SU-DHL-6 (cell line): ENCODE measurements around the gene PTPRCAP.
A peak's percentile ranks its signal among the peaks of the same experiment; 100 is the strongest.

Source experiments
- H2AFZ ChIP-seq: fragments of 200-600 bp; sonication (generic); 2 replicates; pipeline ENCODE4 v1.6.1; 2014; ENCODE audit warnings: low read depth, mild to moderate bottlenecking, moderate library complexity, mixed read lengths, antibody characterized with exemption, low read length; ENCODE audit not compliant: severe bottlenecking
- H3F3A ChIP-seq: fragments of 200-600 bp; shearing (Covaris generic); 2 replicates; pipeline ENCODE4 v1.6.0; 2016; ENCODE audit warnings: antibody characterized with exemption, mild to moderate bottlenecking; ENCODE audit not compliant: insufficient read depth
- H3K27ac ChIP-seq: fragments of 200-600 bp; sonication (generic); 2 replicates; pipeline ENCODE4 v1.5.1; 2016; ENCODE audit warnings: low read depth, mild to moderate bottlenecking, low read length, moderate library complexity, mixed read lengths
- H3K27me3 ChIP-seq: fragments of 200-600 bp; sonication (generic), shearing (Covaris generic); 2 replicates; pipeline ENCODE4 v1.6.0; 2014; ENCODE audit warnings: mild to moderate bottlenecking, low read length
- H3K36me3 ChIP-seq: fragments of 200-600 bp; sonication (generic); 2 replicates; pipeline ENCODE4 v1.6.1; 2014; ENCODE audit warnings: mild to moderate bottlenecking, low read length, mixed read lengths
- H3K4me2 ChIP-seq: fragments of 300-600, 200-600 bp; shearing (Covaris generic), sonication (generic); 2 replicates; pipeline ENCODE4 v1.6.0; 2014; ENCODE audit warnings: low read length, low read depth, mild to moderate bottlenecking; ENCODE audit not compliant: poor library complexity, severe bottlenecking
- H3K4me3 ChIP-seq: fragments of 200-600 bp; sonication (generic); 2 replicates; pipeline ENCODE4 v1.5.1; 2014; ENCODE audit warnings: antibody characterized with exemption, low read length, mild to moderate bottlenecking, mixed read lengths; ENCODE audit not compliant: insufficient read depth, poor library complexity, severe bottlenecking
- H3K79me2 ChIP-seq: fragments of 200-600 bp; sonication (generic); 2 replicates; pipeline ENCODE4 v1.6.1; 2014; ENCODE audit warnings: mild to moderate bottlenecking, low read length, moderate library complexity; ENCODE audit not compliant: insufficient read depth
- H3K9ac ChIP-seq: fragments of 200-600 bp; sonication (generic); 2 replicates; pipeline ENCODE4 v1.7.0; 2014; ENCODE audit warnings: mild to moderate bottlenecking, low read length
- H3K9me2 ChIP-seq: fragments of 200-600 bp; sonication (generic); replicated peaks from 2 replicates; pipeline ENCODE4 v1.6.1; 2014; ENCODE audit warnings: low read length; ENCODE audit not compliant: insufficient read depth
- H3K9me3 ChIP-seq: fragments of 200-600 bp; sonication (generic); 2 replicates; pipeline ENCODE4 v1.6.1; 2014; ENCODE audit warnings: low read length, mixed read lengths; ENCODE audit not compliant: insufficient read depth
- H4K20me1 ChIP-seq: fragments of 200-600 bp; sonication (generic); 2 replicates; pipeline ENCODE4 v1.6.1; 2014; ENCODE audit warnings: low read depth, mild to moderate bottlenecking, antibody characterized with exemption, low read length, moderate library complexity, mixed read lengths
- CTCF ChIP-seq: fragments of 200-600 bp; sonication (generic); IDR thresholded peaks from one replicate; pipeline ENCODE4 v1.5.1; 2017; ENCODE audit warnings: antibody characterized with exemption, mild to moderate bottlenecking, low read length, moderate library complexity; ENCODE audit not compliant: insufficient read depth, poor library complexity, severe bottlenecking
- EZH2phosphoT487 ChIP-seq: fragments of 200-600 bp; sonication (generic), shearing (Covaris generic); conservative IDR thresholded peaks from 2 replicates; pipeline ENCODE4 v1.6.1; 2018; ENCODE audit warnings: mild to moderate bottlenecking, antibody characterized with exemption, low read length, moderate library complexity, mixed read lengths

The PTPRCAP gene

GRCh38 chr11:67470337-67471002 lies 33.0 kb upstream of the PTPRCAP start:
- Histone ChIP-seq H3F3A (peaks cover 25% of the 10 kb centered on the region), H3K27ac (no peak overlapping the region), H4K20me1 (no peaks in the 10 kb centered on the region), H3K4me2 (no peak overlapping the region), H3K4me3 (no peak overlapping the region), H3K9me2 (no peaks in the 10 kb centered on the region), H3K9ac (no peak overlapping the region), H2AFZ (no peak overlapping the region), H3K36me3 (no peaks in the 10 kb centered on the region), H3K27me3 (no peaks in the 10 kb centered on the region), H3K79me2 (peaks cover 14% of the 10 kb centered on the region), H3K9me3 (no peaks in the 10 kb centered on the region)
- TF ChIP-seq CTCF (no peak), EZH2phosphoT487 (no peak)

- peaks cover 20% of the 10 kb centered on the region for H3K79me2 ChIP-seq
- peak overlapping the region; percentile 56 for H3K4me3 ChIP-seq
- H3K9ac ChIP-seq, result peak overlapping the region; percentile 96
- no peak overlapping the region for H3K27ac ChIP-seq
- H3K9me2 ChIP-seq, result no peaks in the 10 kb centered on the region
- no peaks in the 10 kb centered on the region for H4K20me1 ChIP-seq
- H3F3A ChIP-seq, result peaks cover 30% of the 10 kb centered on the region
- H3K27me3 ChIP-seq, result no peaks in the 10 kb centered on the region
- peak overlapping the region; percentile 80 for H2AFZ ChIP-seq
- peak overlapping the region; percentile 82 for H3K4me2 ChIP-seq
- H3K9me3 ChIP-seq, result no peaks in the 10 kb centered on the region
- TF ChIP-seq EZH2phosphoT487, result no peak
- no peak for TF ChIP-seq CTCF
- H3K36me3 ChIP-seq, result no peaks in the 10 kb centered on the region
Measured at GRCh38 chr11:67469508-67469811, 32.0 kb upstream of the PTPRCAP start.

GRCh38 chr11:67468759-67469507 lies 31.5 kb upstream of the PTPRCAP start, which contains the start of gene TMEM134:
Gene TMEM134, minus strand, starts transcription at chr11:67469251. Its CDS starts 59 bp downstream, at chr11:67469192.
- Histone ChIP-seq H4K20me1 (no peaks in the 10 kb centered on the region), H3K9me2 (no peaks in the 10 kb centered on the region), H3K4me3 (peak within 1 kb of the TSS; percentile 86), H3K9ac (peak within 1 kb of the TSS; percentile 96), H3K79me2 (peaks cover 20% of the 10 kb centered on the region), H3K36me3 (no peaks in the 10 kb centered on the region), H3K27me3 (no peaks in the 10 kb centered on the region), H2AFZ (peak within 1 kb of the TSS; percentile 80), H3K4me2 (peak within 1 kb of the TSS; percentile 89), H3F3A (peaks cover 30% of the 10 kb centered on the region), H3K9me3 (no peaks in the 10 kb centered on the region), H3K27ac (peak within 1 kb of the TSS; percentile 94)
- TF ChIP-seq EZH2phosphoT487 (no peak), CTCF (peak; percentile 48)
